Smooth muscle cell (in vitro differentiated cells): ENCODE results near the gene RNF39. TPM values are rescaled to one million over a fixed set of nuclear protein-coding genes. Genes with fewer than 3 reads are reported as not detected.

ENCODE experiments used
- DNase-seq: peaks from one replicate; lab custom pipeline; 2025; ENCODE audit not compliant: unreplicated experiment; lab: John Stamatoyannopoulos, UW
- H2AFZ ChIP-seq: fragments of 200-600 bp; sonication (generic); 2 replicates; pipeline ENCODE4 v1.6.0; 2016; ENCODE audit warnings: antibody characterized with exemption, low read depth, mild to moderate bottlenecking
- H3F3A ChIP-seq: fragments of 200-600 bp; sonication (generic); 2 replicates; pipeline ENCODE4 v1.6.0; 2017; ENCODE audit warnings: antibody characterized with exemption, low read depth
- H3K27ac ChIP-seq: fragments of 200-600 bp; sonication (generic); 2 replicates; pipeline ENCODE4 v1.5.1; 2016; ENCODE audit warnings: low read depth, mild to moderate bottlenecking
- H3K27me3 ChIP-seq: fragments of 200-600 bp; sonication (generic); 2 replicates; pipeline ENCODE4 v1.6.1; 2016; ENCODE audit warnings: low read depth, mild to moderate bottlenecking
- H3K36me3 ChIP-seq: fragments of 200-600 bp; sonication (generic); 2 replicates; pipeline ENCODE4 v1.5.1; 2016; ENCODE audit warnings: low read depth
- H3K4me1 ChIP-seq: fragments of 200-600 bp; sonication (generic); 2 replicates; pipeline ENCODE4 v1.5.1; 2016; ENCODE audit warnings: low read depth
- H3K4me2 ChIP-seq: fragments of 200-600 bp; sonication (generic); 2 replicates; pipeline ENCODE4 v1.6.0; 2016; ENCODE audit warnings: mild to moderate bottlenecking
- H3K4me3 ChIP-seq: fragments of 200-600 bp; sonication (generic); 2 replicates; pipeline ENCODE4 v1.5.1; 2016; ENCODE audit warnings: mild to moderate bottlenecking
- H3K79me2 ChIP-seq: fragments of 200-600 bp; sonication (generic); 2 replicates; pipeline ENCODE4 v1.6.0; 2016; ENCODE audit warnings: low read depth, mild to moderate bottlenecking
- H3K9ac ChIP-seq: fragments of 200-600 bp; sonication (generic); 2 replicates; pipeline ENCODE4 v1.6.0; 2016; ENCODE audit warnings: low read depth
- H3K9me3 ChIP-seq: fragments of 200-600 bp; sonication (generic); replicated peaks from 2 replicates; pipeline ENCODE4 v1.5.1; 2016; ENCODE audit warnings: low read depth
- H4K20me1 ChIP-seq: fragments of 200-600 bp; sonication (generic); 2 replicates; pipeline ENCODE4 v1.6.0; 2016; ENCODE audit warnings: low read depth
- WGBS: methylation state at CpG from one replicate; pipeline ENCODE4 v1.1.7; 2016; ENCODE audit warnings: low lambda C conversion rate; 5-methylcytosine and 5-hydroxymethylcytosine counted together
- polyA plus RNA-seq: library from polyadenylated mRNA; unstranded; fragments of >200 nt; fragmentation: Nextera tagmentation; extraction: Ambion mirVana; gene quantifications from 2 replicates; pipeline ENCODE4 v1.2.1, GENCODE V29; 2016
- total RNA-seq: library from RNA; depleted of rRNA; stranded (reverse); fragments of >200 nt; gene quantifications from 2 replicates; pipeline ENCODE4 v1.2.3, GENCODE V29; 2014
- TF ChIP-seq, protein P1 (sequence below): fragments of 200-600 bp; sonication (generic); IDR thresholded peaks from 2 replicates; pipeline ENCODE4 v1.5.1; 2017; ENCODE audit warnings: borderline replicate concordance, mild to moderate bottlenecking, antibody characterized with exemption; ENCODE audit not compliant: insufficient read depth, poor library complexity, severe bottlenecking

Gene RNF39
- total and polyA plus RNA-seq, 2 experiments from 2014 or later, result 0.70 to 0.90 TPM

DNA sequence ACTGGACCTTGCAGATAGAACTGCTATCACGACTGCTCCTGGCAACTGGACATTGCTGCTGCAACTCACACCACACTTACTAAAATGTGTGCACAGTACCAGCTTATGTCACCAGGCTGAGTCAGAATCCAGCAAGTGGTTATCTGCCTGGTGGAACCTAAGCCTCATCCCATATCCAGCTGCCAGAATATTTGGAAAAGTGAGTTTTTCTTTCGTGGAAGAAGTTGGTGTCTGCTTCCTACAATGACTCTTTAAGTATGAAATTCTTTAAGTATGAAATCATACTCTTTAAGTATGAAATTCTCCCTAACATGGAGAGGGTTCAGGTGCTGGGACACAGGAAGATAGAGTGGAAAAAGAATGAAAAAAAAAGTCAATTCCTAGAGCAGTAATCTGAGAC, 30.9 kb downstream of the RNF39 start:
- Histone ChIP-seq H2AFZ (no peak overlapping the region), H3K4me2 (no peak overlapping the region), H3K27ac (peak overlapping the region; percentile 43)

GRCh38 chr6:30043744-30044143, 31.8 kb downstream of the RNF39 start:
- no peaks in the 10 kb centered on the region for H3K27me3 ChIP-seq
- H2AFZ ChIP-seq, result no peak overlapping the region
- no peak overlapping the region for H3K4me2 ChIP-seq
- TF ChIP-seq, protein P1, sequence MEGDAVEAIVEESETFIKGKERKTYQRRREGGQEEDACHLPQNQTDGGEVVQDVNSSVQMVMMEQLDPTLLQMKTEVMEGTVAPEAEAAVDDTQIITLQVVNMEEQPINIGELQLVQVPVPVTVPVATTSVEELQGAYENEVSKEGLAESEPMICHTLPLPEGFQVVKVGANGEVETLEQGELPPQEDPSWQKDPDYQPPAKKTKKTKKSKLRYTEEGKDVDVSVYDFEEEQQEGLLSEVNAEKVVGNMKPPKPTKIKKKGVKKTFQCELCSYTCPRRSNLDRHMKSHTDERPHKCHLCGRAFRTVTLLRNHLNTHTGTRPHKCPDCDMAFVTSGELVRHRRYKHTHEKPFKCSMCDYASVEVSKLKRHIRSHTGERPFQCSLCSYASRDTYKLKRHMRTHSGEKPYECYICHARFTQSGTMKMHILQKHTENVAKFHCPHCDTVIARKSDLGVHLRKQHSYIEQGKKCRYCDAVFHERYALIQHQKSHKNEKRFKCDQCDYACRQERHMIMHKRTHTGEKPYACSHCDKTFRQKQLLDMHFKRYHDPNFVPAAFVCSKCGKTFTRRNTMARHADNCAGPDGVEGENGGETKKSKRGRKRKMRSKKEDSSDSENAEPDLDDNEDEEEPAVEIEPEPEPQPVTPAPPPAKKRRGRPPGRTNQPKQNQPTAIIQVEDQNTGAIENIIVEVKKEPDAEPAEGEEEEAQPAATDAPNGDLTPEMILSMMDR, result no peak
- H3K27ac ChIP-seq, result no peak overlapping the region
- no peak for DNase-seq
- H3K36me3 ChIP-seq, result no peaks in the 10 kb centered on the region
- H3F3A ChIP-seq, result peaks cover 3% of the 10 kb centered on the region
- no peak overlapping the region for H3K4me3 ChIP-seq
- H4K20me1 ChIP-seq, result no peaks in the 10 kb centered on the region
- H3K9me3 ChIP-seq, result no peaks in the 10 kb centered on the region
- no peak overlapping the region for H3K9ac ChIP-seq
- no peaks in the 10 kb centered on the region for H3K4me1 ChIP-seq
- 94% methylated on average over 2 of the region's 2 CpGs for WGBS
- H3K79me2 ChIP-seq, result no peaks in the 10 kb centered on the region

More for the DNA sequence above, 30.9 kb downstream of the RNF39 start:
- Histone ChIP-seq H3K79me2 (no peaks in the 10 kb centered on the region), H3K4me3 (no peak overlapping the region), H3K36me3 (no peaks in the 10 kb centered on the region), H3K27me3 (no peaks in the 10 kb centered on the region), H3K4me1 (no peaks in the 10 kb centered on the region), H3K9ac (no peak overlapping the region), H3F3A (peaks cover 3% of the 10 kb centered on the region), H4K20me1 (no peaks in the 10 kb centered on the region), H3K9me3 (no peaks in the 10 kb centered on the region)
- TF ChIP-seq, protein P1, result no peak
- WGBS, result 22% methylated on average over 2 of the region's 2 CpGs
- DNase-seq, result no peak

GRCh38 chr6:30042914-30043313, 32.7 kb downstream of the RNF39 start:
- TF ChIP-seq, protein P1, result no peak
- H4K20me1 ChIP-seq, result no peaks in the 10 kb centered on the region
- no peak overlapping the region for H3K4me3 ChIP-seq
- H3K27me3 ChIP-seq, result no peaks in the 10 kb centered on the region
- no peak overlapping the region for H3K27ac ChIP-seq
- no peaks in the 10 kb centered on the region for H3K9me3 ChIP-seq
- H3K79me2 ChIP-seq, result no peaks in the 10 kb centered on the region
- H3K4me1 ChIP-seq, result no peaks in the 10 kb centered on the region
- H2AFZ ChIP-seq, result no peak overlapping the region
- peaks cover 3% of the 10 kb centered on the region for H3F3A ChIP-seq
- no peaks in the 10 kb centered on the region for H3K36me3 ChIP-seq
- 35% methylated on average over 1 of the region's 1 CpG for WGBS
- no peak for DNase-seq
- H3K9ac ChIP-seq, result no peak overlapping the region
- no peak overlapping the region for H3K4me2 ChIP-seq

DNA sequence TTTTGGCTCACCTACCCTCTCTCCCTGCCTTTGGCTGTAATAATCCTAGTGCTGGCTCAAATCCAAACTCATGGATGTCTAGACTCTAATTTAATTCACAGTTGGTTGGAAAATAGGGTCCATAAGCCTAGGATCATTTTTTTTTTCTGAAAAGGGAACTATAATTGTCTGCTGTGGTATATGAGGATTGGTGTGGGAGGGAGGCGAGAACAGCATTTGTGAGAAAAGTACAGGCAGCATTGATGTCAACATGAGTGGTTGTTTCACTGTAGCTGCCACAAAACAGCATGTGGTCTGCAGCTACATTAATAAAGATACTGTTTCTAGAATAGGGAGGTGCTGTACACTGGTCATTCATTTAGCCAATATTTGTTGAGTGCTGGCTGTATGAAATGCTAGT, 33.1 kb downstream of the RNF39 start:
- no peaks in the 10 kb centered on the region for H3K9me3 ChIP-seq
- H3K27ac ChIP-seq, result no peak overlapping the region
- H3K4me1 ChIP-seq, result no peaks in the 10 kb centered on the region
- H2AFZ ChIP-seq, result no peak overlapping the region
- no peaks in the 10 kb centered on the region for H3K79me2 ChIP-seq
- no peaks in the 10 kb centered on the region for H4K20me1 ChIP-seq
- H3K36me3 ChIP-seq, result no peaks in the 10 kb centered on the region
- H3F3A ChIP-seq, result peaks cover 3% of the 10 kb centered on the region
- 96% methylated on average over 1 of the region's 1 CpG for WGBS
- H3K4me2 ChIP-seq, result no peak overlapping the region
- no peak for DNase-seq
- no peak overlapping the region for H3K9ac ChIP-seq
- TF ChIP-seq, protein P1, result no peak
- no peaks in the 10 kb centered on the region for H3K27me3 ChIP-seq
- no peak overlapping the region for H3K4me3 ChIP-seq
